ENCODE results near the gene L3MBTL4. TPM values are rescaled to one million over a fixed set of nuclear protein-coding genes. Genes with fewer than 3 reads are reported as not detected.

The L3MBTL4 gene
- total RNA-seq, 1 experiment from 2014 or later = 0.87 TPM

DNA sequence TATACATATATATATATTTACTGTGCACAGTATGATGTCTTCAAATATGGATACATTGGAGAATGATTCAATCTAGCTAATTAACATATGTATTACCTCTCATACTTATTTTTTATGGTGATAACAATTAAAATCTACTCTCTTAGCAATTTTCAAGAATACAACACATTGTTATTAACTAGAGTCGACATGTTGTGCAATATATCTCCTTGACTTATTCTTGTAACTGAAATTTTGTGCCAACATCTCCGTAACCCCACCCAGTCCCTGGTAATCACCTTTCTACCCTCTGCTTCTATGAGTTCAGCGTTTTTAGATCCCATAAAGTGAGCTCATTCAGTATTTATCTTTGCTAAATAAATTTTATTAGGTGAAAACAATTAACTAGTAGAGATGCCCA lies 303.0 kb downstream of the L3MBTL4 start:
- CTCF ChIA-PET = no interaction called here
- BruUV-seq (replicated peaks) = no TSS peak
- intact Hi-C loops (cut with micrococcal nuclease; ENCODE audit: unreplicated experiment) = no loop called here

DNA sequence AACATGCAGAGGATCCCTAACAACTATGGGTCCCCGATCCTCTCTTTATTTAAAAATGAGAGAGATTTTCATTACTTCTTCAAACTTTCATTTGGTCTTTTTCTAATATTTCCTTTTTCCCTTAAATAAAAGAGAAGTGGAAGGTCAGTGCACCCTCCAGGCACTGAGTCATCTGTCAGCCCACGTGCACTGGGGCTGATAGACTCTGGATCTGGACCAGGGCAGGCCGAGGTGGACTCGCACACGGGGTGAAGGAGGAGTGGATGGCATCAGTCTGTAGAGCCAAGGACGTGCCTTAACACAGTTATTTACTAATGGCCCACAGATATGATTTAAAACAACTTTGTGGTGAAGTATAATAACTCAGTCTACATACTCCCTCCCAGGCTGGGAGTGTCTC lies 305.0 kb downstream of the L3MBTL4 start:
- in situ Hi-C loops (cut with HindIII; ENCODE audit: low pct_unique_long_range_greater_than_20kb, low sequenced_read_pairs) = no loop called here
- Histone ChIP-seq H3K4me3 (ENCODE audit: low read depth in 2 of 2, low read length in 2 of 2) (no peak overlapping the region), H3K9me3 (ENCODE audit: control insufficient read depth, insufficient read depth, low read depth, low read length) (no peaks in the 10 kb centered on the region), H3K27ac (ENCODE audit: low read length) (no peak overlapping the region), H3K27me3 (ENCODE audit: control insufficient read depth, insufficient read depth, low read length) (no peaks in the 10 kb centered on the region), H3K4me1 (ENCODE audit: control insufficient read depth, insufficient read depth, low read length) (no peaks in the 10 kb centered on the region), H3K36me3 (ENCODE audit: control insufficient read depth, insufficient read depth, low read length) (no peaks in the 10 kb centered on the region)
- ChIA-PET CTCF (no interaction called here), POLR2A (no interaction called here)
- no TSS peak for BruUV-seq (replicated peaks)
- ATAC-seq = no peak
- intact Hi-C loops (cut with micrococcal nuclease; ENCODE audit: unreplicated experiment) = no loop called here
- TF ChIP-seq SIN3A (IDR thresholded peaks at IDR 0.05; ENCODE audit: borderline replicate concordance, insufficient read depth, low read depth, low read length) (no peak), TCF7L2 (IDR thresholded peaks at IDR 0.05; ENCODE audit: low read depth, low read length) (no peak), POLR2AphosphoS5 (IDR thresholded peaks at IDR 0.05; ENCODE audit: low read depth, low read length) (no peak)
- TF ChIP-seq, protein P1, sequence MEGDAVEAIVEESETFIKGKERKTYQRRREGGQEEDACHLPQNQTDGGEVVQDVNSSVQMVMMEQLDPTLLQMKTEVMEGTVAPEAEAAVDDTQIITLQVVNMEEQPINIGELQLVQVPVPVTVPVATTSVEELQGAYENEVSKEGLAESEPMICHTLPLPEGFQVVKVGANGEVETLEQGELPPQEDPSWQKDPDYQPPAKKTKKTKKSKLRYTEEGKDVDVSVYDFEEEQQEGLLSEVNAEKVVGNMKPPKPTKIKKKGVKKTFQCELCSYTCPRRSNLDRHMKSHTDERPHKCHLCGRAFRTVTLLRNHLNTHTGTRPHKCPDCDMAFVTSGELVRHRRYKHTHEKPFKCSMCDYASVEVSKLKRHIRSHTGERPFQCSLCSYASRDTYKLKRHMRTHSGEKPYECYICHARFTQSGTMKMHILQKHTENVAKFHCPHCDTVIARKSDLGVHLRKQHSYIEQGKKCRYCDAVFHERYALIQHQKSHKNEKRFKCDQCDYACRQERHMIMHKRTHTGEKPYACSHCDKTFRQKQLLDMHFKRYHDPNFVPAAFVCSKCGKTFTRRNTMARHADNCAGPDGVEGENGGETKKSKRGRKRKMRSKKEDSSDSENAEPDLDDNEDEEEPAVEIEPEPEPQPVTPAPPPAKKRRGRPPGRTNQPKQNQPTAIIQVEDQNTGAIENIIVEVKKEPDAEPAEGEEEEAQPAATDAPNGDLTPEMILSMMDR (IDR thresholded peaks at IDR 0.05) = no peak
- TF ChIP-seq, protein P2, sequence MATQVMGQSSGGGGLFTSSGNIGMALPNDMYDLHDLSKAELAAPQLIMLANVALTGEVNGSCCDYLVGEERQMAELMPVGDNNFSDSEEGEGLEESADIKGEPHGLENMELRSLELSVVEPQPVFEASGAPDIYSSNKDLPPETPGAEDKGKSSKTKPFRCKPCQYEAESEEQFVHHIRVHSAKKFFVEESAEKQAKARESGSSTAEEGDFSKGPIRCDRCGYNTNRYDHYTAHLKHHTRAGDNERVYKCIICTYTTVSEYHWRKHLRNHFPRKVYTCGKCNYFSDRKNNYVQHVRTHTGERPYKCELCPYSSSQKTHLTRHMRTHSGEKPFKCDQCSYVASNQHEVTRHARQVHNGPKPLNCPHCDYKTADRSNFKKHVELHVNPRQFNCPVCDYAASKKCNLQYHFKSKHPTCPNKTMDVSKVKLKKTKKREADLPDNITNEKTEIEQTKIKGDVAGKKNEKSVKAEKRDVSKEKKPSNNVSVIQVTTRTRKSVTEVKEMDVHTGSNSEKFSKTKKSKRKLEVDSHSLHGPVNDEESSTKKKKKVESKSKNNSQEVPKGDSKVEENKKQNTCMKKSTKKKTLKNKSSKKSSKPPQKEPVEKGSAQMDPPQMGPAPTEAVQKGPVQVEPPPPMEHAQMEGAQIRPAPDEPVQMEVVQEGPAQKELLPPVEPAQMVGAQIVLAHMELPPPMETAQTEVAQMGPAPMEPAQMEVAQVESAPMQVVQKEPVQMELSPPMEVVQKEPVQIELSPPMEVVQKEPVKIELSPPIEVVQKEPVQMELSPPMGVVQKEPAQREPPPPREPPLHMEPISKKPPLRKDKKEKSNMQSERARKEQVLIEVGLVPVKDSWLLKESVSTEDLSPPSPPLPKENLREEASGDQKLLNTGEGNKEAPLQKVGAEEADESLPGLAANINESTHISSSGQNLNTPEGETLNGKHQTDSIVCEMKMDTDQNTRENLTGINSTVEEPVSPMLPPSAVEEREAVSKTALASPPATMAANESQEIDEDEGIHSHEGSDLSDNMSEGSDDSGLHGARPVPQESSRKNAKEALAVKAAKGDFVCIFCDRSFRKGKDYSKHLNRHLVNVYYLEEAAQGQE (IDR thresholded peaks at IDR 0.05; ENCODE audit: insufficient read depth in 1 of 2, low read depth in 2 of 2, low read length in 1 of 2) = no peak
- DNase-seq (ENCODE audit: low read depth, low spot score) = no peak

More for the DNA sequence above, 303.0 kb downstream of the L3MBTL4 start:
- H3K4me1 ChIP-seq (ENCODE audit: control insufficient read depth, insufficient read depth, low read length) = no peaks in the 10 kb centered on the region
- H3K27me3 ChIP-seq (ENCODE audit: control insufficient read depth, insufficient read depth, low read length) = no peaks in the 10 kb centered on the region
- no peaks in the 10 kb centered on the region for H3K36me3 ChIP-seq (ENCODE audit: control insufficient read depth, insufficient read depth, low read length)
- H3K4me3 ChIP-seq (ENCODE audit: low read depth in 2 of 2, low read length in 2 of 2) = no peak overlapping the region
- no peaks in the 10 kb centered on the region for H3K9me3 ChIP-seq (ENCODE audit: control insufficient read depth, insufficient read depth, low read depth, low read length)
- no peak for ATAC-seq
- TF ChIP-seq SIN3A (IDR thresholded peaks at IDR 0.05; ENCODE audit: borderline replicate concordance, insufficient read depth, low read depth, low read length) (no peak), TCF7L2 (IDR thresholded peaks at IDR 0.05; ENCODE audit: low read depth, low read length) (no peak), POLR2AphosphoS5 (IDR thresholded peaks at IDR 0.05; ENCODE audit: low read depth, low read length) (no peak)
- TF ChIP-seq, protein P2 (IDR thresholded peaks at IDR 0.05; ENCODE audit: insufficient read depth in 1 of 2, low read depth in 2 of 2, low read length in 1 of 2) = no peak
- TF ChIP-seq, protein P1 (IDR thresholded peaks at IDR 0.05) = no peak
- DNase-seq (ENCODE audit: low read depth, low spot score) = no peak
- in situ Hi-C loops (cut with HindIII; ENCODE audit: low pct_unique_long_range_greater_than_20kb, low sequenced_read_pairs) = no loop called here
- POLR2A ChIA-PET = no interaction called here
- no peak overlapping the region for H3K27ac ChIP-seq (ENCODE audit: low read length)

All from Panc1 (cell line).